Fibroblast of lung (primary cell): ENCODE results near the gene DUS1L. TPM values are rescaled to one million over a fixed set of nuclear protein-coding genes. Genes with fewer than 3 reads are reported as not detected.

Experiments
- DNase-seq, 2 donors: peaks; one replicate each; pipeline versions ENCODE4 v3.0.0 to v3.0.0-alpha.2; 2010; ENCODE audit warnings: low read depth in 2 of 2
- H2AFZ ChIP-seq: 2 replicates; pipeline ENCODE4 v1.5.1; 2012; ENCODE audit warnings: low read length, control low read depth, inconsistent platforms
- H3K27ac ChIP-seq: 2 replicates; pipeline ENCODE4 v1.5.1; 2011; ENCODE audit warnings: low read length, control low read depth; ENCODE audit not compliant: insufficient read depth
- H3K27me3 ChIP-seq: 2 replicates; pipeline ENCODE4 v1.5.1; 2011; ENCODE audit warnings: mild to moderate bottlenecking, low read length; ENCODE audit not compliant: control insufficient read depth, insufficient read depth
- H3K36me3 ChIP-seq: 2 replicates; pipeline ENCODE4 v1.5.1; 2011; ENCODE audit warnings: low read length; ENCODE audit not compliant: control insufficient read depth, insufficient read depth
- H3K4me1 ChIP-seq: 2 replicates; pipeline ENCODE4 v1.5.1; 2011; ENCODE audit warnings: low read length; ENCODE audit not compliant: control insufficient read depth, insufficient read depth; ENCODE audit errors: extremely low read depth
- H3K4me2 ChIP-seq: 2 replicates; pipeline ENCODE4 v1.5.1; 2011; ENCODE audit warnings: low read length, control low read depth; ENCODE audit not compliant: insufficient read depth; ENCODE audit errors: extremely low read depth
- H3K4me3 ChIP-seq, 4 experiments: fragments of 200-600 bp in 1 of 4; sonication (generic) in 1 of 4; replicated peaks in 1 of 4; 2 replicates each; pipeline ENCODE4 v1.5.1; 2011 to 2016; ENCODE audit warnings: low read length in 4 of 4, low read depth in 3 of 4, mild to moderate bottlenecking in 3 of 4, control low read depth in 2 of 4, inconsistent platforms in 1 of 4, mixed read lengths in 1 of 4; ENCODE audit not compliant: insufficient read depth in 1 of 4; ENCODE audit errors: control extremely low read depth in 1 of 4
- H3K79me2 ChIP-seq: 2 replicates; pipeline ENCODE4 v1.5.1; 2012; ENCODE audit warnings: mild to moderate bottlenecking, low read length, inconsistent platforms; ENCODE audit not compliant: control insufficient read depth, insufficient read depth
- H3K9ac ChIP-seq: 2 replicates; pipeline ENCODE4 v1.5.1; 2011; ENCODE audit warnings: mild to moderate bottlenecking, low read length, control low read depth; ENCODE audit not compliant: insufficient read depth
- H3K9me3 ChIP-seq: 2 replicates; pipeline ENCODE4 v1.5.1; 2012; ENCODE audit warnings: low read depth, low read length; ENCODE audit not compliant: control insufficient read depth, insufficient read depth
- H4K20me1 ChIP-seq: 2 replicates; pipeline ENCODE4 v1.5.1; 2011; ENCODE audit warnings: low read length; ENCODE audit not compliant: control insufficient read depth, insufficient read depth; ENCODE audit errors: extremely low read depth
- EZH2 ChIP-seq: IDR thresholded peaks from 2 replicates; pipeline ENCODE4 v1.5.1; 2012; ENCODE audit warnings: low read length, control low read depth, mild to moderate bottlenecking; ENCODE audit errors: missing control alignments
- polyA plus RNA-seq, 2 donors: library from polyadenylated mRNA; depleted of rRNA in 1 of 2; stranded (reverse) in 1 of 2; unstranded in 1 of 2; fragments of >200 nt; gene quantifications; 2 replicates each; pipeline ENCODE4 v1.2.1, GENCODE V29; 2011 to 2012; ENCODE audit warnings: missing spikeins in 1 of 2
- total RNA-seq: library from RNA; depleted of rRNA; stranded (reverse); fragments of >200 nt; gene quantifications from 2 replicates; pipeline ENCODE4 v1.2.1, GENCODE V29; 2014
- TF ChIP-seq, protein P1 (sequence below), 2 donors: IDR thresholded peaks in 1 of 2; conservative IDR thresholded peaks in 1 of 2; 1 replicate in 1 of 2; 2 replicates in 1 of 2; pipeline ENCODE4 v1.5.1; 2011 to 2012; ENCODE audit warnings: low read length in 2 of 2, control low read depth in 1 of 2, inconsistent platforms in 1 of 2, low read depth in 1 of 2, mild to moderate bottlenecking in 1 of 2

Gene DUS1L
- total and polyA plus RNA-seq, 2 donors (not counting 1 experiment from before 2014, with no cell fraction given): 24.6 to 41.0 TPM

DNA sequence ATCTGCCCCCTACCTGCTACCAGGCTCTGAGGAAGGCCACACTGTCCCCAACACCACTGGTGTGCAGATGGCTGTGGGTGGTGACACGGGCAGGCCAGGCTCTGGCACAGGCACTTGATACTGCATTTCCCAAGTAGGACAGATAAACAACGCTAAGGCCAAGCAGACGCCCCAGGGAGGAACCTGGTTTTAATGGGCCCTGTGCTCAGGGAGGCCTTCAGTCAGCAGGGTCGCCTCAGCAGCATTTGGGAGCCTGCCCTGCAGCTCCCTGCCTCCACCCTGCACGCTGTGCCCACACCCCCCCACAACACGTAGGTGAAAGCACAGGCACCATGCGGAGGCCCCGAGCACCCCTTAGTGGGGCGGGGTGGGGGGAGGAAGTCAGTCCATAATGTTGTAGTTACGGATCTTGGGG, 35.7 kb upstream of the DUS1L start:
- Histone ChIP-seq H2AFZ (no peak overlapping the region), H4K20me1 (no peaks in the 10 kb centered on the region), H3K4me1 (peaks cover 12% of the 10 kb centered on the region), H3K27ac (no peak overlapping the region), H3K9me3 (no peaks in the 10 kb centered on the region), H3K36me3 (peaks cover 1% of the 10 kb centered on the region), H3K4me2 (no peak overlapping the region), H3K27me3 (no peaks in the 10 kb centered on the region), H3K79me2 (peaks cover 16% of the 10 kb centered on the region), H3K4me3 (no peak overlapping the region), H3K9ac (no peak overlapping the region)
- no peak for DNase-seq
- TF ChIP-seq, protein P1, sequence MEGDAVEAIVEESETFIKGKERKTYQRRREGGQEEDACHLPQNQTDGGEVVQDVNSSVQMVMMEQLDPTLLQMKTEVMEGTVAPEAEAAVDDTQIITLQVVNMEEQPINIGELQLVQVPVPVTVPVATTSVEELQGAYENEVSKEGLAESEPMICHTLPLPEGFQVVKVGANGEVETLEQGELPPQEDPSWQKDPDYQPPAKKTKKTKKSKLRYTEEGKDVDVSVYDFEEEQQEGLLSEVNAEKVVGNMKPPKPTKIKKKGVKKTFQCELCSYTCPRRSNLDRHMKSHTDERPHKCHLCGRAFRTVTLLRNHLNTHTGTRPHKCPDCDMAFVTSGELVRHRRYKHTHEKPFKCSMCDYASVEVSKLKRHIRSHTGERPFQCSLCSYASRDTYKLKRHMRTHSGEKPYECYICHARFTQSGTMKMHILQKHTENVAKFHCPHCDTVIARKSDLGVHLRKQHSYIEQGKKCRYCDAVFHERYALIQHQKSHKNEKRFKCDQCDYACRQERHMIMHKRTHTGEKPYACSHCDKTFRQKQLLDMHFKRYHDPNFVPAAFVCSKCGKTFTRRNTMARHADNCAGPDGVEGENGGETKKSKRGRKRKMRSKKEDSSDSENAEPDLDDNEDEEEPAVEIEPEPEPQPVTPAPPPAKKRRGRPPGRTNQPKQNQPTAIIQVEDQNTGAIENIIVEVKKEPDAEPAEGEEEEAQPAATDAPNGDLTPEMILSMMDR (conservative IDR thresholded peaks at IDR 0.05 in 1 of 2, IDR thresholded peaks at IDR 0.05 in 1 of 2; ENCODE audit: low read depth in 1 of 2, low read length in 2 of 2): no peak
- no peak for TF ChIP-seq EZH2

- peaks cover 22% of the 10 kb centered on the region for H3K79me2 ChIP-seq
- no peaks in the 10 kb centered on the region for H3K9me3 ChIP-seq
- no peak overlapping the region for H2AFZ ChIP-seq
- no peak overlapping the region for H3K9ac ChIP-seq
- peaks cover 11% of the 10 kb centered on the region for H3K4me1 ChIP-seq
- H3K4me3 ChIP-seq: no peak overlapping the region
- peaks cover 7% of the 10 kb centered on the region for H3K36me3 ChIP-seq
- no peak overlapping the region for H3K27ac ChIP-seq
- DNase-seq: no peak
- H3K27me3 ChIP-seq: no peaks in the 10 kb centered on the region
- no peak overlapping the region for H3K4me2 ChIP-seq
- TF ChIP-seq EZH2: no peak
- TF ChIP-seq, protein P1 (conservative IDR thresholded peaks at IDR 0.05 in 1 of 2, IDR thresholded peaks at IDR 0.05 in 1 of 2; ENCODE audit: low read depth in 1 of 2, low read length in 2 of 2): no peak
- peaks cover 1% of the 10 kb centered on the region for H4K20me1 ChIP-seq
Measured at GRCh38 chr17:82100502-82101298, 35.1 kb upstream of the DUS1L start.

DNA sequence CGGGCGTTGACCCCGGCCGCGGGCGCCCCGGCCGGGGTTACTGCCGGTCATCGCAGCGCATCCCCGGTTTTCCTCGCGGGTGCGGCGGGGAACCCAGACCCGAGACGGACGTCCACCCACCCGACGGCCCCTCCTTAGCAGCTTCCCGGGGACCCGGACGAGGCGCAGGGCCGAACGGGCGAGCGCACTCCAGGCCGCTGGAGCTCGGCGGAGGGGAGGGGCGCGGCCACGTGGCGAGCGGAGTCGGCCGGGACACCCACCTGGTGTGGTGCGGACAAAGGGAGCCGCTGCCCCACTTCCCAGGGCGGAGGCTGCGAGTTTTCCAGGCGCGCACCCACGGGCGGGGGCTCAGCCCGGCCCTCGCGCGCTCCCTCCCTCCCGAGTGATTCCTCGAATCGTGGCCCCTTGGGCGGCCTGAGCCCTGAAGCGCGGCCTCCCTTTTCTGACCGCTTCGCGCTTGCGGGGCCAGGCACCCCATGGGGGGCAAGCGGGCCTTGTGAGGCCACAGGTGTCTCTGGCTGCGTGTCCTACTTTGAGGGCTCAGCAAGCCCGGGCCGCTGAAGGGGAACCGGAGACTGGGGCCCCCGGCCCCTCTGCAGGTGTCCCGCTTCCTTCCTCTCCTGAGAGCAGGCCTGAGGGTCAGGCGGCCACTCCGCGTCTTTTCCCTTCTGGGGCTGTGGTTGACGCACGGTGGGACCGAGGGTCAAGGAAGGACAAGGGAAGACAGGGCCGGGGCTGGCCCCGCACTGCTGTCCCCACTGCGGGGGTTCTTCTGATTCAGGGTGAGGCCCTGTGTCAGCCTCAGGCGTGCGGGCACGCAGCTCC, 33.5 kb upstream of the DUS1L start:
- Histone ChIP-seq H4K20me1 (peaks cover 1% of the 10 kb centered on the region), H3K4me3 (peak overlapping the region; percentile 21 to 60 (median 42)), H3K9ac (peak overlapping the region; percentile 58), H3K79me2 (peaks cover 33% of the 10 kb centered on the region), H3K4me2 (peak overlapping the region; percentile 58), H3K27me3 (no peaks in the 10 kb centered on the region), H2AFZ (peak overlapping the region; percentile 26), H3K27ac (peak overlapping the region; percentile 89), H3K9me3 (no peaks in the 10 kb centered on the region), H3K36me3 (peaks cover 17% of the 10 kb centered on the region), H3K4me1 (peaks cover 14% of the 10 kb centered on the region)
- no peak for TF ChIP-seq EZH2
- TF ChIP-seq, protein P1 (conservative IDR thresholded peaks at IDR 0.05 in 1 of 2, IDR thresholded peaks at IDR 0.05 in 1 of 2; ENCODE audit: low read depth in 1 of 2, low read length in 2 of 2): no peak
- DNase-seq: no peak
